ENCODE data around the gene AMPD3. TPM values are rescaled to one million over a fixed set of nuclear protein-coding genes. Genes with fewer than 3 reads are reported as not detected.
A peak's percentile ranks its signal among the peaks of the same experiment; 100 is the strongest.

Gene AMPD3
- total and polyA plus RNA-seq, 2 donors (not counting 3 experiments of a cell fraction or from before 2014, with no cell fraction given): 1.4 to 2.5 TPM

GRCh38 chr11:10506008-10506370 lies 50.9 kb downstream of the AMPD3 start:
- TF ChIP-seq FOS (IDR thresholded peaks at IDR 0.05; ENCODE audit: borderline replicate concordance, insufficient read depth, low read length) (no peak), POLR2AphosphoS5 (IDR thresholded peaks at IDR 0.05; ENCODE audit: insufficient read depth, low read depth, low read length) (peak; percentile 1)
- DNase-seq (ENCODE audit: low read depth, low spot score) (no peak), FAIRE-seq (no peak)
- H3K27me3 ChIP-seq (ENCODE audit: control insufficient read depth in 2 of 2, insufficient read depth in 2 of 2, low read length in 2 of 2): no peaks in the 10 kb centered on the region
- H3K4me3 ChIP-seq (replicated peaks in 1 of 3; ENCODE audit: insufficient read depth in 1 of 3, low read depth in 1 of 3, low read length in 3 of 3): no peak overlapping the region
- no peaks in the 10 kb centered on the region for H3K36me3 ChIP-seq (ENCODE audit: control insufficient read depth in 2 of 2, extremely low read depth in 1 of 2, insufficient read depth in 2 of 2, low read length in 2 of 2)
- no peak overlapping the region for H3K9ac ChIP-seq (replicated peaks; ENCODE audit: extremely low read depth, insufficient read depth, low read length)
- TSS peak; percentile 92 for BruUV-seq (replicated peaks)
- H3K9me1 ChIP-seq (replicated peaks; ENCODE audit: control insufficient read depth, extremely low read depth, insufficient read depth, low read length): no peaks in the 10 kb centered on the region
- H2AFZ ChIP-seq (ENCODE audit: low read depth, low read length): peak overlapping the region; percentile 21
- intact Hi-C loops (cut with micrococcal nuclease) (no loop called here), dilution Hi-C loops (cut with MboI; ENCODE audit: extremely low pct_ligation_motif_present, low sequenced_read_pairs) (no loop called here)
- H3K27ac ChIP-seq (ENCODE audit: insufficient read depth, low read depth, low read length): peak overlapping the region; percentile 71
- CTCF ChIA-PET: interaction anchor here (0.7 to 1.9 kb wide), 8 partner anchors 9 to 229 kb away, joined by 3 to 8 read pairs (median 4); partner anchors contain the start of gene RNF141
- no peaks in the 10 kb centered on the region for H3K9me3 ChIP-seq (replicated peaks; ENCODE audit: control insufficient read depth, insufficient read depth, low read length)
- POLR2A ChIA-PET: no interaction called here
- no peaks in the 10 kb centered on the region for H3K79me2 ChIP-seq (ENCODE audit: control insufficient read depth, insufficient read depth, low read length)
- peak overlapping the region; percentile 43 for H3K4me2 ChIP-seq (ENCODE audit: insufficient read depth, low read length)
- H4K20me1 ChIP-seq (replicated peaks; ENCODE audit: control insufficient read depth, extremely low read depth, insufficient read depth, low read length): no peaks in the 10 kb centered on the region
- H3K4me1 ChIP-seq (ENCODE audit: control insufficient read depth, extremely low read depth, insufficient read depth, low read length): peaks cover 19% of the 10 kb centered on the region

- Histone ChIP-seq H3K9me1 (replicated peaks; ENCODE audit: control insufficient read depth, extremely low read depth, insufficient read depth, low read length) (no peaks in the 10 kb centered on the region), H3K4me3 (replicated peaks in 1 of 3; ENCODE audit: insufficient read depth in 1 of 3, low read depth in 1 of 3, low read length in 3 of 3) (no peak overlapping the region), H3K9me3 (replicated peaks; ENCODE audit: control insufficient read depth, insufficient read depth, low read length) (no peaks in the 10 kb centered on the region), H3K9ac (replicated peaks; ENCODE audit: extremely low read depth, insufficient read depth, low read length) (no peak overlapping the region), H4K20me1 (replicated peaks; ENCODE audit: control insufficient read depth, extremely low read depth, insufficient read depth, low read length) (no peaks in the 10 kb centered on the region), H3K27me3 (ENCODE audit: control insufficient read depth in 2 of 2, insufficient read depth in 2 of 2, low read length in 2 of 2) (no peaks in the 10 kb centered on the region), H3K27ac (ENCODE audit: insufficient read depth, low read depth, low read length) (no peak overlapping the region), H3K36me3 (ENCODE audit: control insufficient read depth in 2 of 2, extremely low read depth in 1 of 2, insufficient read depth in 2 of 2, low read length in 2 of 2) (no peaks in the 10 kb centered on the region), H3K4me2 (ENCODE audit: insufficient read depth, low read length) (no peak overlapping the region), H3K4me1 (ENCODE audit: control insufficient read depth, extremely low read depth, insufficient read depth, low read length) (peaks cover 12% of the 10 kb centered on the region), H2AFZ (ENCODE audit: low read depth, low read length) (no peak overlapping the region), H3K79me2 (ENCODE audit: control insufficient read depth, insufficient read depth, low read length) (no peaks in the 10 kb centered on the region)
- FAIRE-seq: no peak
- ChIA-PET POLR2A (no interaction called here), CTCF (interaction anchor here (0.9 to 2.5 kb wide), 5 partner anchors 30 to 144 kb away, joined by 3 to 10 read pairs (median 4); partner anchors contain the start of gene RNF141)
- BruUV-seq (replicated peaks): no TSS peak
- intact Hi-C loops (cut with micrococcal nuclease) (no loop called here), dilution Hi-C loops (cut with MboI; ENCODE audit: extremely low pct_ligation_motif_present, low sequenced_read_pairs) (no loop called here)
- no peak for TF ChIP-seq MAX (IDR thresholded peaks at IDR 0.05; ENCODE audit: insufficient read depth, insufficient read length)
- TF ChIP-seq GATA2 (IDR thresholded peaks at IDR 0.05; ENCODE audit: insufficient read depth, insufficient read length, low read depth, low read length): no peak
- TF ChIP-seq MYC (IDR thresholded peaks at IDR 0.05; ENCODE audit: low read depth, low read length): no peak
- no peak for TF ChIP-seq CTCF (IDR thresholded peaks at IDR 0.05; ENCODE audit: extremely low read depth in 1 of 2, insufficient read depth in 1 of 2, low read depth in 1 of 2, low read length in 2 of 2)
- no peak for TF ChIP-seq JUN (IDR thresholded peaks at IDR 0.05; ENCODE audit: borderline replicate concordance, insufficient read depth, insufficient read length, low read depth)
- TF ChIP-seq POLR2AphosphoS5 (IDR thresholded peaks at IDR 0.05; ENCODE audit: insufficient read depth, low read depth, low read length): no peak
- TF ChIP-seq POLR2A (IDR thresholded peaks at IDR 0.05; ENCODE audit: low read depth, low read length): no peak
- no peak for TF ChIP-seq FOS (IDR thresholded peaks at IDR 0.05; ENCODE audit: borderline replicate concordance, insufficient read depth, low read length)
- TF ChIP-seq EZH2 (IDR thresholded peaks at IDR 0.05; ENCODE audit: borderline replicate concordance, low read depth, low read length, severe bottlenecking): no peak
- DNase-seq (ENCODE audit: low read depth, low spot score): no peak
These were observed 56.1 kb downstream of the AMPD3 start for GRCh38 chr11:10511181-10511621.

Measured in endothelial cell of umbilical vein (primary cell).